K562 (cell line): ENCODE data around the gene NSUN3. TPM values are rescaled to one million over a fixed set of nuclear protein-coding genes. Genes with fewer than 3 reads are reported as not detected.
A peak's percentile ranks its signal among the peaks of the same experiment; 100 is the strongest.

ENCODE experiments used
- ATAC-seq: fragments of 200-7000 bp; cut with Tn5 transposase; 3 replicates; pipeline ENCODE4 v1.9.1; 2020; ENCODE audit warnings: moderate library complexity
- BruUV-seq: library from RNA; stranded (reverse); fragments of 400-500 nt; replicated peaks from 2 replicates; lab custom pipeline; 2021; lab: Mats Ljungman, UMichigan
- CTCF ChIA-PET: fragments of 300-600 bp; formaldehyde crosslinking; extraction: SDS; loops from one replicate; lab custom pipeline; 2021; ENCODE audit warnings: low intra/inter-chr PET ratio; lab: Yijun Ruan, JAX
- POLR2A ChIA-PET: fragments of 300-600, 350-650 bp; sonication (Branson Sonifier 250); formaldehyde crosslinking; extraction: SDS; loops from one replicate; lab custom pipeline; 2021; ENCODE audit warnings: antibody characterized with exemption, inconsistent platforms; lab: Yijun Ruan, JAX
- DNase-seq, 4 experiments: peaks; one replicate each; pipeline versions ENCODE4 v3.0.0 to v3.0.0-alpha.2; 2011 to 2018; ENCODE audit warnings: low spot score in 3 of 4, mixed read lengths in 3 of 4; ENCODE audit errors: extremely low read depth in 1 of 4
- FAIRE-seq: peaks from 2 replicates; lab custom pipeline; 2011; peaks lifted over from hg19 to GRCh38; lab: Jason Lieb, UNC
- H2AFZ ChIP-seq: 2 replicates; pipeline ENCODE4 v1.6.0; 2011; ENCODE audit warnings: low read depth, low read length, control low read depth, inconsistent platforms
- H3K27ac ChIP-seq: fragments of 200-600 bp; 3 replicates; pipeline ENCODE4 v1.8.0; 2011; ENCODE audit warnings: low read depth, mild to moderate bottlenecking, control low read depth, inconsistent platforms, low read length, moderate library complexity, mixed read lengths; ENCODE audit errors: extremely low read depth
- H3K27me3 ChIP-seq, 2 experiments: fragments of 300-600 bp in 1 of 2; 2 replicates in 1 of 2; 3 replicates in 1 of 2; pipeline versions ENCODE4 v1.6.0 to v1.8.0; 2011; ENCODE audit warnings: inconsistent platforms in 2 of 2, low read length in 2 of 2, mild to moderate bottlenecking in 1 of 2, mixed read lengths in 1 of 2, moderate library complexity in 1 of 2; ENCODE audit not compliant: control insufficient read depth in 2 of 2, insufficient read depth in 2 of 2
- H3K36me3 ChIP-seq: fragments of 300-600 bp; 3 replicates; pipeline ENCODE4 v1.8.0; 2011; ENCODE audit warnings: mild to moderate bottlenecking, low read length, inconsistent platforms; ENCODE audit not compliant: control insufficient read depth, insufficient read depth
- H3K4me1 ChIP-seq, 2 experiments: fragments of 200-600 bp in 1 of 2; replicated peaks in 1 of 2; 2 replicates in 1 of 2; 3 replicates in 1 of 2; pipeline versions ENCODE4 v1.5.1 to v1.8.0; 2011; ENCODE audit warnings: inconsistent platforms in 2 of 2, low read length in 2 of 2, mild to moderate bottlenecking in 1 of 2, mixed read lengths in 1 of 2, moderate library complexity in 1 of 2; ENCODE audit not compliant: control insufficient read depth in 2 of 2, insufficient read depth in 2 of 2
- H3K4me2 ChIP-seq: 2 replicates; pipeline ENCODE4 v1.6.1; 2011; ENCODE audit warnings: low read length, control low read depth, inconsistent platforms, mixed read lengths; ENCODE audit not compliant: insufficient read depth
- H3K4me3 ChIP-seq: fragments of 200-600 bp; sonication (generic), shearing (Covaris generic); 2 replicates; pipeline ENCODE4 v1.5.1; 2016; ENCODE audit warnings: control low read depth, inconsistent platforms
- H3K79me2 ChIP-seq: fragments of 200-600 bp; 3 replicates; pipeline ENCODE4 v1.8.0; 2011; ENCODE audit warnings: low read length, inconsistent platforms; ENCODE audit not compliant: control insufficient read depth, insufficient read depth
- H3K9ac ChIP-seq, 2 experiments: 2 replicates each; pipeline versions ENCODE4 v1.6.0 to v1.6.1; 2011; ENCODE audit warnings: low read depth in 2 of 2, low read length in 2 of 2, control low read depth in 1 of 2, inconsistent platforms in 1 of 2, mild to moderate bottlenecking in 1 of 2, mixed read lengths in 1 of 2; ENCODE audit not compliant: insufficient read depth in 1 of 2
- H3K9me1 ChIP-seq: one replicate; pipeline ENCODE4 v1.6.0; 2011; ENCODE audit warnings: inconsistent platforms, mild to moderate bottlenecking, low read length, moderate library complexity; ENCODE audit not compliant: control insufficient read depth, insufficient read depth
- H3K9me3 ChIP-seq: replicated peaks from 2 replicates; pipeline ENCODE4 v1.5.1; 2011; ENCODE audit warnings: low read depth, low read length, inconsistent platforms; ENCODE audit not compliant: control insufficient read depth, insufficient read depth
- H4K20me1 ChIP-seq: replicated peaks from 2 replicates; pipeline ENCODE4 v1.6.1; 2011; ENCODE audit warnings: low read length, inconsistent platforms, mixed read lengths; ENCODE audit not compliant: control insufficient read depth, insufficient read depth
- ARID1B ChIP-seq: fragments of 450-650 bp; IDR thresholded peaks from 2 replicates; pipeline ENCODE4 v1.6.1; 2016; ENCODE audit warnings: antibody characterized with exemption, mild to moderate bottlenecking, inconsistent platforms
- CBFA2T3 ChIP-seq: fragments of 450-650 bp; IDR thresholded peaks from 2 replicates; pipeline ENCODE4 v1.6.1; 2017
- CBX3 ChIP-seq, 2 experiments: IDR thresholded peaks; 1 replicate in 1 of 2; 2 replicates in 1 of 2; pipeline ENCODE4 v1.6.1; 2012; ENCODE audit warnings: inconsistent platforms in 2 of 2, low read length in 2 of 2, borderline replicate concordance in 1 of 2, control low read depth in 1 of 2
- CEBPZ ChIP-seq: fragments of 150-350 bp; IDR thresholded peaks from 2 replicates; pipeline ENCODE4 v1.6.1; 2014; ENCODE audit warnings: low read depth, mild to moderate bottlenecking, low read length, borderline replicate concordance
- EGR1 ChIP-seq: fragments of 450-650 bp; conservative IDR thresholded peaks from 2 replicates; pipeline ENCODE4 v1.6.1; 2017; ENCODE audit warnings: mild to moderate bottlenecking
- EZH2 ChIP-seq: IDR thresholded peaks from 2 replicates; pipeline ENCODE4 v1.6.1; 2012; ENCODE audit warnings: low read depth, mild to moderate bottlenecking, inconsistent platforms, low read length, borderline replicate concordance
- IRF2 ChIP-seq: sonication (generic); formaldehyde crosslinking; IDR thresholded peaks from 2 replicates; pipeline ENCODE4 v1.8.1; 2022; ENCODE audit warnings: mild to moderate bottlenecking, missing genetic modification reagents
- KDM2B ChIP-seq: fragments of 250-450 bp; sonication (Bioruptor Pico); IDR thresholded peaks from 2 replicates; pipeline ENCODE4 v1.8.0; 2021; ENCODE audit warnings: mild to moderate bottlenecking, moderate library complexity
- PBX2 ChIP-seq, 2 experiments: IDR thresholded peaks in 1 of 2; conservative IDR thresholded peaks in 1 of 2; 2 replicates each; pipeline ENCODE4 v1.6.1; 2016; ENCODE audit warnings: low read depth in 2 of 2, mild to moderate bottlenecking in 1 of 2, missing compliant biosample characterization in 1 of 2, missing genetic modification characterization in 1 of 2, moderate library complexity in 1 of 2
- PTBP1 ChIP-seq: fragments of 200-400 bp; formaldehyde crosslinking; IDR thresholded peaks from 2 replicates; pipeline ENCODE4 v1.6.1; 2017; ENCODE audit warnings: low read depth, low read length
- SOX6 ChIP-seq: fragments of 450-650 bp; IDR thresholded peaks from 2 replicates; pipeline ENCODE4 v1.6.1; 2014; ENCODE audit warnings: mild to moderate bottlenecking
- SRF ChIP-seq, 2 experiments: fragments of 250-450, 450-650 bp in 1 of 2; sonication (Bioruptor Pico) in 1 of 2; sonication (generic) in 1 of 2; formaldehyde crosslinking; IDR thresholded peaks; 2 replicates each; pipeline versions ENCODE4 v1.5.0 to v1.5.1; 2020 to 2022; ENCODE audit warnings: mild to moderate bottlenecking in 1 of 2, missing genetic modification reagents in 1 of 2
- TAL1 ChIP-seq: fragments of 450-650 bp; IDR thresholded peaks from 2 replicates; pipeline ENCODE4 v1.6.1; 2016; ENCODE audit warnings: mild to moderate bottlenecking
- ZNF79 ChIP-seq: fragments of 250-450 bp; sonication (Bioruptor Pico); IDR thresholded peaks from 2 replicates; pipeline ENCODE4 v1.4.0; 2020; ENCODE audit warnings: low read depth, mild to moderate bottlenecking, moderate library complexity
- WGBS: fragments of 100-300 bp; shearing (Covaris generic); methylation state at CpG from one replicate; pipeline ENCODE4 v1.1.6; 2016; ENCODE audit warnings: low coverage, mixed read lengths; ENCODE audit not compliant: insufficient coverage; ENCODE audit errors: missing lambda C conversion rate; 5-methylcytosine and 5-hydroxymethylcytosine counted together
- in situ Hi-C: fragments of 300-500 bp; cut with MboI; formaldehyde crosslinking; loops from 4 replicates; pipeline ENCODE4 v1.15.0; 2018; ENCODE audit warnings: inconsistent platforms, mixed read lengths
- intact Hi-C: fragments of 100-400 bp; cut with micrococcal nuclease; formaldehyde crosslinking; loops from 2 replicates; pipeline ENCODE4 v1.14.2; 2022
- polyA plus RNA-seq, 8 experiments: library from polyadenylated mRNA; depleted of rRNA in 4 of 8; stranded (reverse) in 5 of 8; unstranded in 3 of 8; fragments of >200 nt; fragmentation: Nextera tagmentation in 2 of 8; fragmentation: Illumina TruSeq in 1 of 8; extraction: Ambion mirVana in 2 of 8; extraction: Trizol in 1 of 8; gene quantifications; 2 replicates each; pipeline versions ENCODE4 v1.2.1 to v1.2.3, GENCODE V29; 2011 to 2014; ENCODE audit warnings: inconsistent platforms in 1 of 8, missing spikeins in 1 of 8
- total RNA-seq, 7 experiments: library from RNA; depleted of rRNA in 6 of 7; stranded (reverse); fragments of >200 nt in 6 of 7; fragmentation: Illumina TruSeq in 2 of 7; extraction: Trizol in 2 of 7; gene quantifications; 2 replicates each; pipeline versions ENCODE4 v1.2.1 to v1.2.3, GENCODE V29; 2011 to 2021; ENCODE audit warnings: low replicate concordance in 1 of 7

Gene NSUN3
- total and polyA plus RNA-seq, 9 of the 15 experiments (the other 6 are each of a cell fraction or from before 2014, with no cell fraction given), result 4.4 to 12.3 (median 7.6) TPM

- peaks cover 0 to 10% of the 10 kb centered on the region in 2 experiments; a peak in 1 of 5 replicates for H3K4me1 ChIP-seq
- H3K9me3 ChIP-seq, result no peaks in the 10 kb centered on the region
- H2AFZ ChIP-seq, result no peak overlapping the region
- H3K9me1 ChIP-seq, result no peaks in the 10 kb centered on the region
- intact Hi-C loops (no loop called here), in situ Hi-C loops (no loop called here)
- ATAC-seq (no peak), FAIRE-seq (no peak), DNase-seq (peak in 1 of 4 experiments; percentile 2)
- no peaks in the 10 kb centered on the region for H4K20me1 ChIP-seq
- TF ChIP-seq IRF2 (CRISPR knock-in tag) (no peak), KDM2B (CRISPR knock-in tag) (no peak), TAL1 (peak; percentile 17; the same call in 1 of the 2 replicates), PBX2 (CRISPR knock-in tag; IDR thresholded peaks at IDR 0.05; ENCODE audit: low read depth) (no peak), PBX2 (tag; conservative IDR thresholded peaks at IDR 0.05; ENCODE audit: low read depth) (no peak), CEBPZ (no peak), EZH2 (no peak), SOX6 (peak; percentile 38; the same call in 1 of the 2 replicates), EGR1 (no peak), ARID1B (peak; percentile 45), PTBP1 (no peak), CBFA2T3 (peak; percentile 12; the same call in 1 of the 2 replicates), SRF (CRISPR knock-in tag; IDR thresholded peaks at IDR 0.05) (no peak), ZNF79 (CRISPR knock-in tag) (no peak), CBX3 (IDR thresholded peaks at IDR 0.05; ENCODE audit: borderline replicate concordance in 1 of 2, low read length in 2 of 2) (no peak)
- ChIA-PET POLR2A (no interaction called here), CTCF (interaction anchor here (0.5 kb wide), 1 partner anchor 38 kb away, joined by 3 read pairs; no protein-coding TSS in a partner anchor)
- WGBS, result 19% methylated on average over 5 of the region's 5 CpGs
- no peaks in the 10 kb centered on the region for H3K79me2 ChIP-seq
- no peak overlapping the region for H3K4me2 ChIP-seq
- H3K36me3 ChIP-seq, result no peaks in the 10 kb centered on the region
- no TSS peak for BruUV-seq
- H3K27me3 ChIP-seq, result no peaks in the 10 kb centered on the region
- H3K9ac ChIP-seq, result no peak overlapping the region
- no peak overlapping the region for H3K27ac ChIP-seq
- H3K4me3 ChIP-seq, result no peak overlapping the region
Measured at GRCh38 chr3:94106268-94106667, 43.4 kb downstream of the NSUN3 start.
